Aorta (tissue), 5 donors: Measurements from ENCODE around the gene MMP10. TPM values are rescaled to one million over a fixed set of nuclear protein-coding genes. Genes with fewer than 3 reads are reported as not detected.

Experiments used
- ATAC-seq: fragments of 200-7000 bp; cut with Tn5 transposase; one replicate; pipeline ENCODE4 v1.9.1; 2022; ENCODE audit warnings: moderate library complexity; ENCODE audit not compliant: low FRiP score
- DNase-seq, 2 donors: peaks; one replicate each; pipeline ENCODE4 v3.0.0-alpha.2; 2020
- H3K27ac ChIP-seq, 2 donors: one replicate each; pipeline ENCODE4 v1.5.1; 2013; ENCODE audit warnings: low read length in 2 of 2, mild to moderate bottlenecking in 2 of 2, moderate library complexity in 2 of 2, control low read depth in 1 of 2, inconsistent platforms in 1 of 2, low read depth in 1 of 2
- H3K27me3 ChIP-seq, 2 donors: one replicate each; pipeline ENCODE4 v1.6.1; 2013; ENCODE audit warnings: control low read depth in 1 of 2, low read length in 1 of 2, mild to moderate bottlenecking in 1 of 2, moderate library complexity in 1 of 2; ENCODE audit not compliant: insufficient read depth in 2 of 2, control insufficient read depth in 1 of 2
- H3K36me3 ChIP-seq, 2 donors: one replicate each; pipeline ENCODE4 v1.6.1; 2013; ENCODE audit warnings: control low read depth in 1 of 2, low read length in 1 of 2, mild to moderate bottlenecking in 1 of 2; ENCODE audit not compliant: insufficient read depth in 2 of 2, control insufficient read depth in 1 of 2
- H3K4me1 ChIP-seq, 2 donors: one replicate each; pipeline ENCODE4 v1.6.1; 2013; ENCODE audit warnings: low read length in 2 of 2, control low read depth in 1 of 2, mild to moderate bottlenecking in 1 of 2, moderate library complexity in 1 of 2; ENCODE audit not compliant: insufficient read depth in 2 of 2, control insufficient read depth in 1 of 2
- H3K4me3 ChIP-seq, 2 donors: one replicate each; pipeline ENCODE4 v1.5.1; 2013; ENCODE audit warnings: low read length in 2 of 2, control low read depth in 1 of 2, mild to moderate bottlenecking in 1 of 2
- H3K9me3 ChIP-seq: one replicate; pipeline ENCODE4 v1.6.1; 2013; ENCODE audit warnings: mild to moderate bottlenecking, low read length; ENCODE audit not compliant: control insufficient read depth
- WGBS, 2 donors: extraction: QIAGEN DNeasy Blood & Tissue Kit; methylation state at CpG; one replicate each; pipeline ENCODE4 v1.1.7; 2013; 5-methylcytosine and 5-hydroxymethylcytosine counted together
- intact Hi-C, 2 donors: fragments of 100-400 bp; cut with DNase I; formaldehyde crosslinking; loops; one replicate each; pipeline versions ENCODE4 v1.14.2 to v1.15.0; 2022
- polyA plus RNA-seq, 2 donors: library from polyadenylated mRNA; stranded (reverse); fragments of 200-250 nt; gene quantifications; one replicate each; pipeline ENCODE4 v1.2.3, GENCODE V29; 2013
- total RNA-seq, 2 donors: library from RNA; stranded (reverse); fragmentation: NEBNext Ultra II Directional; extraction: Animal tissue kit (Norgen Biotek cat#: 25700); gene quantifications; one replicate each; pipeline ENCODE4 v1.2.1, GENCODE V29; 2021
- donor health status: healthy with polysubstance abuse.
- donor health status: Bipolar disorder and iron deficiency.
- donor health status: DM: no; HTN: no; CAD: no.
- donor health status: DM: no; HTN: no; CAD: no.
- donor health status: DM: yes; HTN: yes; CAD: no.

Gene MMP10
- total and polyA plus RNA-seq, 4 donors: 0.38 TPM; not detected in 3

DNA sequence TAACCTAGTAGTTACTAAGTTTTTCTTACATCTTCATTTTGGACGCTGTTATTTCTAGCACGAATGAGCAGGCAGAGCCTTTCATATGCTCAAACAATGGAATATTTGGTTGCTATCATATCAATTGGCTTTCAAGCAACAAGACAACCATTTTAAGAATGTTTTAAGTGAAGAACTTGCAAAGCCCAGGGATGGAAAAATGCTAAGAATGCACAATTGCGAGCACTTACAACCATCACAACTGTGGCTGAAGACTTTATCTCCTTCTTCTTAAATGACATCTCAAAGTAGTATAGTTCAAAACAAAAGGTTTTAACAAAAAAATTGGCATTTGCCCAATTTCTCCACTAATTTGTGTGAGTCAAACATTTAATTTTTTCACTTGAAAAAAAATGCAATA is 25.9 kb upstream of the MMP10 start:
- H3K4me1 ChIP-seq: no peaks in the 10 kb centered on the region
- no peaks in the 10 kb centered on the region for H3K36me3 ChIP-seq
- intact Hi-C loops: no loop called here
- no peak for ATAC-seq
- H3K9me3 ChIP-seq: no peaks in the 10 kb centered on the region
- DNase-seq: no peak
- no peak overlapping the region for H3K27ac ChIP-seq
- 32 to 35% methylated on average over 3 of the region's 3 CpGs for WGBS, 2 donors
- no peaks in the 10 kb centered on the region for H3K27me3 ChIP-seq
- H3K4me3 ChIP-seq: no peak overlapping the region

GRCh38 chr11:102802341-102802740 is 21.9 kb upstream of the MMP10 start:
- H3K9me3 ChIP-seq: no peaks in the 10 kb centered on the region
- no peak for ATAC-seq
- H3K36me3 ChIP-seq: no peaks in the 10 kb centered on the region
- DNase-seq: no peak
- no peaks in the 10 kb centered on the region for H3K4me1 ChIP-seq
- WGBS, 2 donors: 13 to 32% methylated on average over 2 of the region's 2 CpGs
- peaks cover 0 to 1% of the 10 kb centered on the region in 2 donors for H3K27me3 ChIP-seq
- H3K4me3 ChIP-seq: no peak overlapping the region
- no peak overlapping the region for H3K27ac ChIP-seq
- intact Hi-C loops: no loop called here

DNA sequence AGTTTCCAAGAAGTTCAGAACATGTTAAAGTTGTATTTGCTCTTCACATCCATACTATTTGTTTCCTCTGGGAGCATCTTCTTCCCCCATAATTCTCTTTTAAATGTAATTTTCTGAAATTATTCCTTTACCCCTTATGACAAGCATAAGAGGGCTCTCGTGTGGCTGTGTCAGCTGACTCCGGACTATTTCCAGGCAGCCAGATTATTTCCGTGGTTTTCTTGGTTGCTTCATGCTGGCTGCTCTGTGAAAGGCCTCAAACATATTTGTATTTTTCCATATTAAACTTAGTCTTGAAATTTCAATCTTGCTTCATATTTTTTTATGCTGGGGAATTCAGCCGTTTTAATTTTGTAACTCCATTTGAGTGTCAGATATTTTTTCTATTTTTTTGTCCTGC is 20.3 kb upstream of the MMP10 start:
- Histone ChIP-seq H3K27ac (no peak overlapping the region), H3K36me3 (no peaks in the 10 kb centered on the region), H3K4me1 (no peaks in the 10 kb centered on the region), H3K4me3 (no peak overlapping the region), H3K9me3 (no peaks in the 10 kb centered on the region), H3K27me3 (peaks cover 0 to 1% of the 10 kb centered on the region in 2 donors)
- DNase-seq (no peak), ATAC-seq (no peak)
- WGBS, 2 donors: 30 to 34% methylated on average over 4 of the region's 4 CpGs
- intact Hi-C loops: no loop called here

DNA sequence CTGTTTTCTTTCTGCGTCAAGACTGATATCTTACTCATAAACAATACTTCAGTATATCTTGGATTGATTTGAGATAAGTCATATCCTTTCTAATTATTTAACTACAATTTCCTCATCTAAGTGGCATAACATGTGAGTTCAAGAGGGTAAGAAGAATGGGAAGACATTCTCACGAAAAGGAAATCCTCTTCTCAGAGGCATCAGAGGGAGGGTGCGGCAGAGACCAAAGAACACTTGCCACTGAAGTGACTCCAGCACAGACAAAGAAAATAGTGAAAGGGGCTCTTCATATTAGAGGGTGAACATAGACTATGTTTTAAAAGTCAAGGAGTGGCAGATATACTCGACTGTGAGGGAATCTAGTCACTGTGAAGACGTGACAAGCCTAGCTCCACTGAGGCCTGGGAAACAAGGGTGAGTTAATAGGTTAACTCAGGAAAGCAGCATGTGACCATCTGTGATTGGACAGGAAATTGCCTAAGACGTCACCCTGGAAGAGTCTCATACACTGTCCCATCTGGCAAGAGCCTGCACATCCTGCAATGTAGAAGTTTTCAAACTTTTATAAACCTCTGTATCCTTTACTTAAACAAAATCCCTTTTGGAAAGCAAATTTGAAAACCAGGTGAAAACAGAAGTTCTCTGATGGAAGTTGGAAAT is 19.4 kb upstream of the MMP10 start:
- intact Hi-C loops: no loop called here
- Histone ChIP-seq H3K4me1 (no peaks in the 10 kb centered on the region), H3K27ac (no peak overlapping the region), H3K9me3 (no peaks in the 10 kb centered on the region), H3K36me3 (no peaks in the 10 kb centered on the region), H3K4me3 (no peak overlapping the region), H3K27me3 (peaks cover 0 to 1% of the 10 kb centered on the region in 2 donors)
- DNase-seq (no peak), ATAC-seq (no peak)
- 67 to 68% methylated on average over 6 of the region's 6 CpGs for WGBS, 2 donors

GRCh38 chr11:102798012-102798746 is 17.8 kb upstream of the MMP10 start, which contains the start of gene MMP1:
MMP1 (minus strand) TSS chr11:102798160; CDS start chr11:102798092, 68 bp downstream.
- intact Hi-C loops: no loop called here
- 92% methylated on average over 7 of the region's 7 CpGs for WGBS, 2 donors

DNA sequence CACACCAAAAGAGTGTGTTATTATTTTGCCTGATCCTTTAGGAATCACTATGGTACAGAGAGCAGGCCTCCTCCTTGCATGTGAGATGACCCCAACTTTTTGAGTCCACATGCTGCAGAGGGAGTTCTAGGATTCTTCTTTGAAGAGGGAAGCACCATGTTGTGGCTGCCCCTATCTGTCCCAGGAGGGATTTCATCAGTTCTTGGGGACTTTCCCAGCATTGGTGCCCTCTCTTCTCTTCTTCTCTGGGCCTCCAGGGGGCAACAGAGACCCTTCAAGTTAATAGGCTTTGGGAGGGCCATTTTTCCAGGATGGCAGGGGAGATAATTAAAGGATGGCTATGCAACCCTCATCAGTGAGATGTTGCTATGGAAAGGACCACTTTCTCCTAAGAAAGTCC is 14.0 kb upstream of the MMP10 start:
- Histone ChIP-seq H3K27ac (no peak overlapping the region), H3K27me3 (peaks cover 0 to 1% of the 10 kb centered on the region in 2 donors), H3K36me3 (no peaks in the 10 kb centered on the region), H3K9me3 (no peaks in the 10 kb centered on the region), H3K4me1 (no peaks in the 10 kb centered on the region), H3K4me3 (no peak overlapping the region)
- ATAC-seq: no peak
- DNase-seq: no peak
- intact Hi-C loops: no loop called here

More at GRCh38 chr11:102798012-102798746, 17.8 kb upstream of the MMP10 start, which contains the start of gene MMP1:
- ATAC-seq (peak; percentile 39), DNase-seq (no peak)
- Histone ChIP-seq H3K4me3 (no peak within 1 kb of the TSS), H3K27me3 (peaks cover 0 to 1% of the 10 kb centered on the region in 2 donors), H3K9me3 (no peaks in the 10 kb centered on the region), H3K4me1 (no peaks in the 10 kb centered on the region), H3K36me3 (no peaks in the 10 kb centered on the region), H3K27ac (no peak within 1 kb of the TSS)

DNA sequence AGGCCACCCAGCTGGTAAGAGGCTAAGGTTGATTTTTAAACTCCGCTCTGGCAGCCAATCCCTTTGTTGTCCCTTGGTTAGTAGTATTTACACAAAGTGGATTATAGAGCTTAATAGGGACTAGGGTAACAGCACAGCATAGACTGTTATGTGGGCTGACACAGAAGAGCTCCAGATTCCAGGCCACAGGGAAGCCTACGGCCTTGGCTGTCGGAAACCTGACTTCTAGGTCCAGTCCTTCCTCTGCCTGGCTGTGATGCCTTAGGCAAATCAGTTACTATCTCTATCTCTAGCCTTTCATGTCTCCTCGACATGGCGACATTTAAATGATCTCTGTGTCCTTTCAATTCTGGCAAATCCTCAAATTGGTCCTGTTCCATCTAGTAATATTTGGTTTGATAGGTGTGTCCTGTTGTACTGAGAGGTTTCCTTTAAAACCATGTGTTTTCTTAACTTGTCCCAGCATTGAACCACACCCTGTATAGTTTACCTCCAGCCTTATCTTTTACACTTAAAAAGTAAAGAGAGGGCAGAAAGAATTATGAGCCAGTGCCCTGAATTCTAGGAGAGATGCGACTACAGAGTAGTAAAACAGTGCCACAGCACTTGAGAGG is 13.4 kb upstream of the MMP10 start:
- ATAC-seq (no peak), DNase-seq (no peak)
- no peaks in the 10 kb centered on the region for H3K36me3 ChIP-seq
- no peaks in the 10 kb centered on the region for H3K9me3 ChIP-seq
- intact Hi-C loops: no loop called here
- no peak overlapping the region for H3K4me3 ChIP-seq
- H3K4me1 ChIP-seq: no peaks in the 10 kb centered on the region
- 90 to 94% methylated on average over 6 of the region's 6 CpGs for WGBS, 2 donors
- H3K27ac ChIP-seq: no peak overlapping the region
- H3K27me3 ChIP-seq: peaks cover 0 to 1% of the 10 kb centered on the region in 2 donors

DNA sequence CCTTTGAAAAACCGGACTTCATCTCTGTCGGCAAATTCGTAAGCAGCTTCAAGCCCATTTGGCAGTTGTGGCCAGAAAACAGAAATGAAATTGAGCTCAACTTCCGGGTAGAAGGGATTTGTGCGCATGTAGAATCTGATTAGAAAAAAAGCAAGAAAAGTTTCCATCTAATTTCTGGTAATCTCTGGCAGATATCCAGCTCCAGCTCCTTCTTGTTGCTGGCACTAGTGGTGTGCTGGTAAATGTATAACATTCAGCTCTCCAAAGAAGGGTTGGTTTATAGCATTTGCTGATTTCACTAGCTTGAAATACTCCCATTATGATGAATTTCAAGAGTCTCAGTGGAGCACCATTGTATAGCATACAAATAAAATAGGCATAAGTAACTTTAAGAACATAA is 12.2 kb upstream of the MMP10 start:
- ATAC-seq (no peak), DNase-seq (no peak)
- intact Hi-C loops: no loop called here
- Histone ChIP-seq H3K27me3 (no peaks in the 10 kb centered on the region), H3K4me3 (no peak overlapping the region), H3K27ac (no peak overlapping the region), H3K9me3 (no peaks in the 10 kb centered on the region), H3K4me1 (no peaks in the 10 kb centered on the region), H3K36me3 (no peaks in the 10 kb centered on the region)
- WGBS, 2 donors: 77 to 83% methylated on average over 5 of the region's 5 CpGs
